GM19193 (cell line): Measurements from ENCODE around the gene LRRK1.

Experiments
- POLR2A ChIP-seq: IDR thresholded peaks from 4 replicates; pipeline ENCODE4 v1.6.1; 2011; ENCODE audit not compliant: insufficient read depth, insufficient read length; ENCODE audit errors: extremely low read depth

The LRRK1 gene

DNA sequence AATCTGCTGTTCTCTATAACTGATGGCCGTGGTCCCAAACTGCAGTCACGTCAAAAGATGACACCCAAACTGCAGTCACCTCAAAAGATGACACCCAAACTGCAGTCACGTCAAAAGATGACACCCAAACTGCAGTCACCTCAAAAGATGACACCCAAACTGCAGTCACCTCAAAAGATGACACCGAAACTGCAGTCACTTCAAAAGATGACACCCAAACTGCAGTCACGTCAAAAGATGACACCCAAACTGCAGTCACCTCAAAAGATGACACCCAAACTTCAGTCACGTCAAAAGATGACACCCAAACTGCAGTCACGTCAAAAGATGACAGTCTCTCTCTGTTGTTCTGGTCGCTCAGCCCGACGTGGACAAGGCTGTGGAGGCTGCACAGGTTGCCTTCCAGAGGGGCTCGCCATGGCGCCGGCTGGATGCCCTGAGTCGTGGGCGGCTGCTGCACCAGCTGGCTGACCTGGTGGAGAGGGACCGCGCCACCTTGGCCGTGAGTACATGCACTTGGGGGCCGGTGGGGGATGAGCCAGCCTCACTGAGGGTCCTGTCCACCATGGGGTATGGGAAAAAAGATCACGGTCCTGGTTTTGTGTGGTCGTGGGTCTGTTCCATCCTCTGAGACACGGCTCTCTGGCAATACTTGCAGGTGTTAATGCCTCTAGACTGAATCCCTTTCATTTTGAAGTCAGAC lies 31.8 kb upstream of the LRRK1 start:
- TF ChIP-seq POLR2A, result no peak

DNA sequence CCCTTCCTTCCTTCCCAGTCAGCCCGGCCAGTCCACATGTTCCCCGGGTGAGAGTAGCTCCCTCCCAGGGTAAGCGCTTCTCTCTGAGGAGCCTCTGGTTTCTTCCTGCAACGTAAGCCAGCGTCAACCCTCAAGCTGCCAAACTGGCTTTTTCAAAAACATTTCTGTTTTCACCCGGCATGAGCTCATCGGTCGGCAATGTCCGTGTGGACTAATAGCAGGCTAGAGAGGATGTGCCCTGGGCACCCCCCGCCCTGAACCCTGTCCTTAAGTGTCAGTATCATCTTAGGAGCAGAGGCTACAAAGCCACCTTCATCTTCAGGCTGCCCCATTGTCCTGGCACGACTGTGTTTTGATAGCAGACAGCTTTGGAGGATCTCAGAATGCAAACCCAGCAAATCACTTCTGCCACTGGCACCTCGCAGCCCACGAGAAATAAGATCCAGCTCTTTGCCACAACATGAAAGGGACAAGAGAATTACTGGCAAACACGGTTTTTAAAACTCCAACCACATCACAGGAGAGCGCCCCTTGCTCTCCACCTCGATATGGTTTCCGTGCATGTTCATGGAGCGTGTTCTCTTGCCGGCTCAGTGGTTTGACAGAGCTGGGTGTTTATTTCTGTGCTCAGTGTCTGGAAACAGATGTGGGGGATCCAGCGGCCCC lies 29.6 kb upstream of the LRRK1 start:
- no peak for TF ChIP-seq POLR2A

DNA sequence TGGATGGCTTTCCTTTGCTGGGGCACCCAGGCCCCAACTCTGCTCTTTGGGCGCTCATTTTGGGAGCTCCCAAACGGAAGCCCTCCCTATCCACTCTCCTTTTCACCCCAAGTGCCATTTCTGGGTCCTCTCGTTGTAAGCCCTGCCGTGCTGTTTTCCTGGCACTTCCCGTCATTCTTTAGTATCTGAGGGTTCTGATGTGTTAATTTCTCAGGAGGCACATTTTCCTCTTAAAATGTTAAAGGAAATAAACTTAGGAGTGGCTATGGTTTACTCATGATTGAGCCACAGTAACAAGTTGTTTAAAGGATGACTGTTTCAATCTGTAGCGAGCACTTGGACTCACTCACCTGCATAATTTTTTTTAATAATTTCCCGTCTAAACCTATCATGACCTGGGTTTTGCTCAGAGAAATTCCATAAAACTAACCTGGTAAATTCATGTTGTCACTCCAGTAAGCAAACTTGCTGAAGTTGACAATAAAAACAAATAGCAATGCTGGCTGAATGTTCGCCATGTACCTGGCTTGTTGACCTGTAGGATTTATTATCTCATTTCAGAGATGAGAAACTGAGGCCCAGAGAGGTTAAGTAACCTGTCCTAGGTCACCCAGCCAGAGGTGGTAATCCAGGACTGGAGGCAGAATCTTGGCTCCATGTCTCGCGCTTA lies 29.0 kb upstream of the LRRK1 start:
- TF ChIP-seq POLR2A, result no peak

DNA sequence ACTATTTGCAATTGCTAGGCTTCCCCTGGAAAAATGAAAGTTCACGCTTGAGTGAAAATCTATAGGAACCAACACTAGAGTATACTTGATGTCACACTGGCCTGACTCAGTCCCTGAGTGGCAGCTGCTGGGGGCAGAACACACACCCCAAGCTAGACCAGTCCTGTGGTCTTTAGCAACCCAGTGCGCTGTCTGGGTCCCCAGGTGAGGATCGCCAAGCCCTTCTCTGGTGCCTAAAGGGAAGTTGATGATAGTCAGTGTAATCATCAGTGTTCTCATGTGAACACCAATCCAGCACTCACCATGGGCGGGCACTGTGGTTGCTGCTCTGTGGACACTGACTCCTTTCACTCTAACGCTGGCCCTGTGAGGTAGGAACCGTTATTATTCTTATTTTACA lies 28.3 kb upstream of the LRRK1 start:
- TF ChIP-seq POLR2A, result no peak

DNA sequence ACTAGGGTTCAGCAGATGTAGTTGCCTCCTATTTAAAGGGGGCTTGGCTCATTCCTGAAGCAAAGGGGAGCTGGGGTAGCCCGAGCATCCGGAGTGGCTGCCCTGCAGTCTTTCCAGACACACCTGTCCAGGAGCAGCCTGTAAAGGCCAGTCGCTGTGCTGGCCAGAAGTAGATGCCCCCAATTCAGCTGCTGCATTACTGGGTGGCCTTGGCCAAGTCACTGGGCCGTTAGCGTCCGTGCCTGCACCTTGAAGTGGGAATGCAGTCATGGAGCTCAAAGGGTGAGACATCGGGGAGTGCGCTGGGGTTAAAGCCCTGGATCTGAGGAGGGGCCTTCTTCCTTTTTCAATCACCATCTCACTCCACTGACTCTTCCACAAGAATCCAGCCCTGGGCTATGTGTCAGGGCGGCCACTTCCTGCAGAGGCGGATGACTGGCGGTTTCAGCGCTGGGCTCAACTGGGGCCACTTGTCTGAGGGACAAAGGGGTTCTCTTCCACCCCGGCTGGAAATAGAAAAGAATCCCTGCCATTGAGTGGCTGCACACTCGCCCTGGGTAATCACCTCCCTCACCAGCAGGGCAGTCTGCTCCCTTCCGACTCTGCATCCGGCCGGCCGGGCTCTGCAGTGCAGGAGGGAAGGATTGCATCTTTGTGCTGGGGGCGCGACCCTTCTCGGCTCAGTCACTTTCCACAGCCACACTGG lies 27.7 kb upstream of the LRRK1 start:
- no peak for TF ChIP-seq POLR2A

DNA sequence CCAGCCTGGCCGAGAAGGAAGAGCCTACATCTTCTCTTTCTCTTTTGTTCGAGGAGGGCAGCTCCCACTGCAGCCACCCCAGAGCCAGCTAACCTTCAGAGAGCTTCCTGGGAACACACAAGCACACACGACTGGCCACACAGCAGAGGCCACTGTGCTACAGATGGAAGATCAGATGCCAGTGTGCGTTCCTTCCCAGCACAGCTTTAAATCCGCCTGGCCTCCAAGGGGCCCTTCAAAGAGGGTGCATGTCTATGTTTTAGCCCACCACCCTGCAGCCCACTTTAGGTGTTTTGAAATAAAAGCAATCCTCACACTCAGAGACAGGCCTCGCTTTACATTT lies 27.2 kb upstream of the LRRK1 start:
- no peak for TF ChIP-seq POLR2A

DNA sequence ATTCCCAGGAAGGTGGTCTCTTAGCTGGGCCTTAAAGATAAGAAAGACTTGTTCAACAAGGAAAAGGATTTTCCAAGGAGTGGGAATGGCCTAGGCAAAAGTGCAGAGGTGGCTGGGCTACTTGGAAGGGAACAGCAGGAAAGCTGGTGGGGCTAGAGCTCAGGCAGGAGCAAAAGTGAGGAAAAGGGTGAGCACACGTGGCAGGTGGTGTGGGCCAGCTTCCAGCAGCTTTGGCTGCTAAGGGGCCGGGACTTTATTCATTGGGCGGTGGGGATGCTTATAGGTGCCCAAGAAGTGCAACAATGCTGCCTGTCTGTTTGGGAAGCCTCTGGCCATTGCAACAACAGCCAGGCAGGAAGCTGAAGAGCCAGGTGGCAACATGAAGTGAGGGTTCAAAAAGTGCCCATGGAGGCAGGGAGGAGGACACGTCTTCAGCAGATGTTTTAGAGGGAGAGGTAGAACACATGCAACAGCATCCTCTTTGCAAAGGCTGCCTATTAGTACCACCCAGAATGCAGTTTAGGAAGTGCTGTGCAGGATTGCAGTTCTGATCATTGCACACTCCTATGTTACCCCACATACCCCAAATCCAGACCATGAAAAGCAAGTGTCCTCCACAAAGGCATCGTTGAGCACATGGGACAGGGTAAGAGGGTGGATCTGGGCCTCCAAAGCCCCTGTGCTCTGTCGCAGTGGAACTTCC lies 25.7 kb upstream of the LRRK1 start:
- TF ChIP-seq POLR2A, result no peak

DNA sequence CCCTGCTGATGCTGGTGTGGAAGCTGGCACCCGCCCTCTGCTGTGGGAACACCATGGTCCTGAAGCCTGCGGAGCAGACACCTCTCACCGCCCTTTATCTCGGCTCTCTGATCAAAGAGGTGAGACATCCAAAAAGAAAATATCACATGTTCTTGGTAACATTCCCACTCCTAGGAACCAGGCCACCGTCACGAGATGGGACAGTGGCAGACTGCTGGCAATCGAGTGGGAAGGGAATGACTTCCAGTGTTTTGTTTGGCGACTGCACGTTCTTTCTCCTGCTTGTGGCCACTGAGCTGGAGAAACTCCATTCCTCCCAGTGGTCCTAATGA lies 25.2 kb upstream of the LRRK1 start:
- no peak for TF ChIP-seq POLR2A

DNA sequence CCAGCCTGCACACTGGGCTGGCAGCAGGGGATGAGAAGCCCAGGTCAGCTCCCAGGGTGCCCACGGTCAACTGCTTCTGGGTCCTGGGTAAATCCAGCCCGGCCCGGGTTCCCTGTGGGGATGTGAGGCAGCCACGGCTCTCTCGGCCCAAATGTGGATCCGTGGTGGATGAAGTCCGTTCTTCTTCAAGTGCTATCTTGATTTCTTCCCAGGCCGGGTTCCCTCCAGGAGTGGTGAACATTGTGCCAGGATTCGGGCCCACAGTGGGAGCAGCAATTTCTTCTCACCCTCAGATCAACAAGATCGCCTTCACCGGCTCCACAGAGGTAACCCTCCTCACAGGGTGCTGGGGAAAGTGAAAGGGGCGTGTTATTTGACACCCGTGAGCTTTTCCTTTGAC lies 23.4 kb upstream of the LRRK1 start:
- no peak for TF ChIP-seq POLR2A

DNA sequence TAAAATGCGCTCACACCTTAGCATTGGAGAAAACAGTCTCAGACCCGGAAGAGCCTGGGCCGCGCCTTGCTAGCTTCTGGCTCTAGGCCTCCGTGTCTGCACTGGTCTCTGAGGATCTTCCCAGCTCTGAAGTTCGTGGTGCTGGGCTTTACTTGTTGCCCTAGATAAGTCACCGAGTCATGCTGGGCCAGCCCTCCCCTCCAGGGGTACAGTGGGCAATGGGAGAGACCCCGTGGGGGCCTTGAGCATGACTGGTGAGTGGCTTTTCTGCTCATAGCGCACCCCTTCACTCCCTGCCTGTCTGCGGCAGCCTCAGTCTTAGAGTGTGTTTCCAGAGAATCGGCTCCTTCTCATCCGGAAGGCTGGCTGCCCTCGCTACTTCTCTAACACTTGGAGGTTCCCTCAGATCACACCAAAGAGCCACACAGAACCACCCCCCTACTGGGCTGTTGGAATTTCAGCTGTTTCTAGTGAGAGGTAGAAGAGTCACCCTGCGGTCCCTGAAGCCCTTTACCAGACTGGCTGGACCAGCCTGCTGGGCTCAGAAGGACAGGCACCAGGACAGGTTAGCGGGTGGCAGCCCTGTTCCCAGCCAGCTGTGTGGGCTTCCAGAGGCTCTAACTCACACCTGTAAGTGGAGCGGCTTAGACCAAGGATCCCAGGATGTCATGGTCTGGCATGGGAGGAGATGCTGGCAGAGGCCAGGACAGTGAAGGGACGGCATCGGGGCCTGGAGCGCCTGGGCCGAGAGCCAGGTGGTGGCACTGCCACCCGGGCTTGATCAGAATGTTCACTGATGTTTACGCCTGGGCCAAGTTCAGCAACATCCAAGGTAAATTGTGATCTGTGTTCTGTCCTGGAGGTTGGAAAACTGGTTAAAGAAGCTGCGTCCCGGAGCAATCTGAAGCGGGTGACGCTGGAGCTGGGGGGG lies 21.7 kb upstream of the LRRK1 start:
- no peak for TF ChIP-seq POLR2A

DNA sequence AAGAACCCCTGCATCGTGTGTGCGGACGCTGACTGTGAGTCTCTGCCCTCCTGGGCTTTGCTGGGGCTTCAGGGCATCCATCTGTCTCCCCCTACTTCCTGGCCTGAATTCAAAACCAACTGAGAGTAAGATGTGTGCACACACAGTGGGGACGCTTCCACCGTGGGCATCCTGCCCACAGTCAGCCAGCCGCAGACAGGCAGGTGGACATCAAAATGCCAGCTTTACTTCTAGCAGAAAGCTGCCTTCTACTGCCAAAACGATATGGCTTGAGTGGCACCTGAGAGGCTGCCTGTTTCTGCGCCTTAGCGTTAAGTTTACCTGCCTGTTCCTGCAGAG lies 21.0 kb upstream of the LRRK1 start:
- no peak for TF ChIP-seq POLR2A

DNA sequence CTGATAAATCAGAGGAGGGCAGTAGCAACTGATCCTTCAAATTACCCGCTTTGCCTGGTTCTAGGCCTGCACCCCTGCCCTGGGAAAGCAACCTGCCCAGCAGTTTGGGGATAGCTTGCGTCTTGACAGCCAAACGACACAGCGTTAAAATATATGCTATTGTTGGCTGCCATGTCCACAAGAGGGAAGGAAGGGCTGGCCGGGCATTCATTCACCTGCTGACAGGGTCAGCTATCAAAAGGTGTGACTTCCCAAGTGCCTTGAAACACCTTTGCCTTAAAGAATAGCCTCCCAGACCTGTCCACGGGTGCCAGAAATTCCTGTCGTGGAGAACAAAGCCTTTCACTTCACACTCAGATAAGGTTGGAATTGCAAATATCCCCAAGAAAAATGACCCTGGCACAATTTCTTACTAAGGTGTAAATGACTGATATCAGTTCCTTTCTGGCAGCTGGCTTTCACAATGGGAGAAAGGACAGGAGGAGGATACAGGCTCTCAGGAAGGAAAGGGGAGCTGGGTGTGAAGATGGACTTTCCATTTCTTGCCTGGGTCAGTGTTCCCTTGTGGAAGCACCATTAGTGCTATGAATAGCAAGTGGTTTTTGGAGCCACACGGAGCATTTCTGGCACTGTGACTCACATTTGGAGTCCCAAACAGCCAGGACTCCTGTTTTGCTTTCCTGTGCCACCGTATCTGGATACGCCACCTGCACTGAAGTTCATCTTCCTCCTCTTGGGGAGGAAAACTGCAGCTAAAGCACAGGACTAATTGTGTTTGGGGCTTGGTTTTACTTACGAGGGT lies 20.3 kb upstream of the LRRK1 start:
- no peak for TF ChIP-seq POLR2A

DNA sequence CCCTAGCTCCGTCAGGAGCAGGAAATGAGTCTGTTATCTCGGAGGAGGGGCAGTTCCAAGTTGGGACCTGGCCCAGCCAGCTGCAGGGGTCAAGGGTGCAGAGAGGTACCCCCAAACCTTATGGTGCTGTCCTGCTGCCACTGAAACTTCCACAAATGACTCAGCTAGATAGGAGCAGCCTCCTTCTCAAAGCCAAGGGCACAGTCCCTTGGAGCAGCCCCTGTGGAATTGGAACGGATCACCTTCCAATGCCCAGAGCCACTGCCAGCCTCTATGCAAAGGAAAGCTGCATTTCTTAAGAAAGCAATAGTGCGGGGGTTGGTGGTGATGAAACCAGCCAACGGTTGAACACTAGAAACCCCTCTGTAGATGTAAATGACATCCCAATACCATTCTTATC lies 19.6 kb upstream of the LRRK1 start:
- no peak for TF ChIP-seq POLR2A
